Measurements from ENCODE around the gene ANLN.
"Not testable (repeated sequence)": the region's sequence is repeated elsewhere in the genome, so short reads cannot be mapped to it uniquely, and the experiment has no call there.

The ANLN gene

DNA sequence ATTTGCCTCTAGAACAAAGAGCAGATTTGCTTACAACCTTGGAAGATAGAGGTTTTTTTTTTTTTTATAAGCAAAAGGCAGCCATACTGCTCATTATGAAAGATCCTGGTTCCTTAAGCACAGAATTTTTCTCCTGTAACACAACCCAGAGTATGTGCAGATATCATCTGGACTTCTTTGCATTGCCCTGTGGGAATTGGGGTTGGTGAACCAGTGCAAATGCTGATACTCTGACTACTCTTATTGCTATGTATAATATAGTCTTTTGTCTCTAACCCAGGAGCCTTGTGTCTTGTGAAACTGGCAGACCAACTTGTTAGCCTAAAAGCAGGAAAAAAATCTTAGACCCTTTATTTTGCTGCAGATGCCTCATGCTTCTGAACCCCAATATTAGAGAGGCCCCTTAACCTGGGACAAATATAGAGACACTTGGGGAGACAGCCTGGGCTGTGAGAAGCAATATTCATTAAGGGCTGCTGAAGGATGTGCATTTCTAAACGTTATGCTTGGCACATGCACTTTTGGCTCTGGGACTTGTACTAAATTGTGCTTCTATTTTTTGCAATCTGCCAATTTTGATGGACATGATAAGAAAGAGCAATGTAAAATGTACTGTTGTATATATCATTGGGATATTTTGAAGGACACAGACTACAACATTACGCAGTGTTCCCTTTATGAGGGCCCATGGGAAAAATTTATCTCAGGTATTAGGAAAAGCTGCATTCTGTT lies 78.9 kb downstream of the ANLN start:
- DNase-seq (ENCODE audit: low read depth), result no peak

DNA sequence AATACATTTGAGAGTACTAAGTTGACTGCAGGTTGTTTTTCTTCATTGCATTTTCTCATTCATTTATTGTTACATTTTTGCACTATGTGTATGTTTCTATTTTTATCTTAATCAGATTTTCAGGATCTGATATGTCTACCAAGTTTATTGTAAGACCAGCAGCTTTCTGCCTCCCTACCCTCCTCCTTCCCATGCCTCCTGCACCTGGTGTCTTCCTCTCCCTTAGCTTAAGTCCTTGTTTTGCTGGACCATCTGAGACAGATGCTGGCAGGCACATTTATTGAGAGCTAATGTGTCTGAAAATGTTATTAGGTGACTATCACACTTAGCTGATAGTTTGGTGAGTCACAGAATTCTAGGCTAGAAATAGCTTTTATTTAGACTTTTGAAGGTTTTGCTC lies 79.6 kb downstream of the ANLN start:
- no peak for DNase-seq (ENCODE audit: low read depth)

DNA sequence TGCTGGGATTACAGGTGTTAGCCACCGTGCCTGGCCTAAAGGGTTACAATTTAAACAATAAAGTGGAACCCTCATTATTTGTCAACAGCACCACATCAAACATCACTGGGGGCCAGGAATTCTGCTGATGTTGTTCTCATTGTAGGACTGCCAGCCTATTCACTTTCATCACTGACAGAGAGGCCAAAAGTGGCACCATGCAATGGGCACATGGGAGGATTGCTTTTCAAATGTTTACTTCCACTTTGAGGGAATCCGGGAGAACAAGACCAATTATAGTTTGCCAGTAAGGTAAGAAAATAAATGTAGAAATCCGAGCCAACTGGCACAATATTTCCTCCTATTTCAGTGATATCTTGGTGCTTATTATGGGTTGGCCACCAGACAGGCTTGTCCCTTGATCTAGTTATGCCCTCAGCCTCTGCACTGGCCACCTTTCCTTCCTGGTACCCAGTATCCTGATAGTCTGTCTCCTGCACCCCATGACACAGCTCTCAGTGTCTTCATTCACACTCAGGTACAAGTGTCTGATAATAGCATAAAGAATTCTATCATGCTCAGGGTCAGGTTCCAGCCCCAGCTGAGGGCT lies 82.6 kb downstream of the ANLN start:
- no peak for DNase-seq (ENCODE audit: low read depth)

DNA sequence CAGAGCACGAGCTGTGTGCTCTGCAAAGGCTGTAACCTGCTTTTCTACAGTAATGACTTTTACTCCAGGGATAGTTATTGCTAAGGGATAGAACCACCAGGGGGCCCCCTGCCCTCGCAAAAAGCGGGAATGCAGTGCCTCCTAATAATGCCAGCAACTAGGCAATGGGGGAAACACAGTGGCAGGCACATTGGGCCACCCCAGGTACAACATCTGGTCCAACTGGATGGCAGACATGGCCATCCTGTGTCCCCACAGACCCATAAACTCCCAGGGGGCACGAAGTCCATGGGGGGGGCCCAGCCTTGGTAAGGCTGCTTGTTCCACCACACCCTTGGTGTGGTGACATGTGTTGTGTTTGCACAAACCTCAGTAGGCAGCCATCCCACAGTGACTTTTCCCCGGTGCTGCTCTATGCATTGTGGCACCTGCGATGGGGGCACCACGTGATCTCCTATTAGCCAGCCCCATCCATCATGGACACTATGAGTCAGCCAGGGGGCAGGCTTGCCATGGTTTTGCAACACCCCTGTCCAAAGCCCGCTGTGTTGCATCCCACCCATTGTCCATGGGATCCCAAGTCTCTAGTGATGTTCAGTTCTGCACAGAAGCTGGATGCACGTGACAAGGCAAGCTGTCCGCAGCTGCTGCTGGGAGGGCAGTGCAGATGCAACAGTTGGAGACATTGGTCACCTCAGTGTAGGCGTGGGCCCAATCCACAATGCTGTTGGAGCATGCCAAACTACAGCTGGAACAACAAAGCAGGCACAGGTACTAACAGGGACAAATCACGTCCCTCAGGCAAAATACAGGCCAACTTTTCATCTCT lies 84.0 kb downstream of the ANLN start:
- no peak for DNase-seq (ENCODE audit: low read depth)

DNA sequence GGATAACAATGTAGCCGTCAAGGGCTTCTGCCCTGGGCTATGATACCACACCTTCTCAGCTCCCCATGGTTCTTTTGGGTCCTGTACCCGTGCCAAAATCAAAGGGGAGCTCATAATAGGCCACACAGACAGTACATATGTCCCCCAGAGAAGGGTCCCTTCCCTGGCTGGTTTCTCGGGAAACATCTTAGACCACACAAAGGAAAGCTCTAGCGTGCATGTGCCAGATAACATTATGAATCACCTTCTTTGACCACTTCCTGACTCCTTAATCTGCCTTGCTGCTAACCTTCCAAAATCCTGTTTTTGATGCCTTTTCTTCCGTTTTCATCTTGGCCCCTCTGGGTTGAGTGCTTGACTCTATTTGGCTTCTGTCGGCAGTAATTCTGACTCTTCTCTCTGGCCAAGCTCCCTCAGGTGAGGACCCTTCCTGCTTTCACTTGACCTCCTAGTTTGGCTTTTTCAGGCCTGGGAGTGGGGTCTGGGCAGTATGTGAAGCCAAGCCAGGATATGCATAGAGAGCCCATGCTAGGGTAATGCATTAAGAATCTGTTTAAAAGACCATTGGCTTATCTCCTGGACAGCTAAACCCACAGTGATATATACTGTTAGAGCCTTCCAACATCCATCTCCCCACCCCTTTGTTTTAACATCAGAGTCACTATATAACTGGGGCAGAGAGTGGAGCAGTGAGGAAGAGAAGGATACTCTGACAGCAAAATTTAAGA lies 84.8 kb downstream of the ANLN start:
- peak; percentile 47 for DNase-seq (ENCODE audit: low read depth)

DNA sequence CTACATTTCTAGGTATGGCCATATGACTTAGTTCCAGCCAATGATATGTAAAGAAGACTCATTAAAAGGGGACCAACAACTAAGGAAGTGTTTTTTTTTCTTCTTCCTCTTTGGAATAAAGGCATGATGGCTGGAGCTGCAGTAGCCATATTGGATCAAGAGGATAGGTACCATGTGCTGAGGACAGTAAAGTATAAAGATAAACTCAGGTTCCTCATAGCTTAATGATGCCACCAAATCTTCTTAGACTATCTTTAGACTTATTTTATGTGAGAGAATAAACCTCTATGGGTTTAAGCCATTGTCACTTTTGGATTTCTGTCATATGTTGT lies 85.3 kb downstream of the ANLN start:
- DNase-seq (ENCODE audit: low read depth), result no peak

DNA sequence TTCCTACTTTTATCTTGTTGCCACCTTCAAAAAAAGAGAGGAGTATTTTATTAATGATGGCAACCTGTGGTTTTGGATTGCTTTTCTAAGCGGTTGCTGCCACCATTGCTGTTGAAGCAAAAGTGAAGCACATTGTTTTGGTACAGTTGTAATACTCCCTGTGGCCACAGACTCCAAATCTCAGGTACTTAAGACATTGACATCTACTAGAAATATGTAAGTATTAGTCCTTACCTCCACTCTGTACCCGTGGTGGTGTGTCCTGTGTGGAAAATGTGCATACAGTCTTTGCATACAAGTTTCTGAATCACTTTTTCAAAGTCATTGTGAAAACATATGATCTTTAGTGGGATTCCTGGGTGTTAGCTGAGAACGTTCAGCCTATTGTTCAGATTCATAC lies 85.7 kb downstream of the ANLN start:
- no peak for DNase-seq (ENCODE audit: low read depth)

DNA sequence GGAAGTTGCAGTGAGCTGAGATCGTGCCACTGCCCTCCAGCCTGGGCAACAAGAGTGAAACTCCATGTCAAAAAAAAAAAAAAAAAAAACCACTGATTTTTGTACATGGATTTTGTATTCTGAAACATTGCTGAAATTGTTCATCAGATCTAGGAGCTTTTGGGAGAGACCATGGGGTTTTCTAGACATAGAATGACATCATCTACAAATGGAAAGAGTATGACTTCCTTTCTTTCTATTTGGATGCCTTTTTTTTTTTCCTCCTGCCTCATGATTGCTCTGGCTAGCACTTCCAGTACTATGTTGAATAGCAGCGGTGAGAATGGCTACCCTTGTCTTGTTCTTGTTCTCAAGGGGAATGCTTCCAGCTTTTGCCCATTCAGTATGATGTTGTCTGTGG lies 89.1 kb downstream of the ANLN start:
- DNase-seq (ENCODE audit: low read depth), result no peak

DNA sequence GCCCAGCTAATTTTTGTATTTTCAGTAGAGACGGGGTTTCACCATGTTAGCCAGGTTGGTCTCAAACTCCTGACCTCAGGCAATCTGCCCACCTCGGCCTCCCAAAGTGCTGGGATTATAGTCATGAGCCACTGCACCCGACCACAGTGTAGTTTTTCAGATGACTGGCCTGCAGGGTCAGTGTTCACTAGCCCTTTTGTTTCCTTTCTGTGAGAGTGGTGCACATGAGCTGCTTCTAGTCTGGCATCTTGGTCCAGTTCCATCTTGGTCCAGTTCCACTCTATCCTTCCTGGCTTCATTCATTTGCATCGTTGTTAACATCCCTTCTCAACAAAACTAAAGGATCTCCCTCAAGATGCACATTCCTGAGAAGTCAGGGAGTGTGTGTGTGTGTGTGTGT lies 94.2 kb downstream of the ANLN start:
- not testable (repeated sequence) for DNase-seq (ENCODE audit: low read depth)

DNA sequence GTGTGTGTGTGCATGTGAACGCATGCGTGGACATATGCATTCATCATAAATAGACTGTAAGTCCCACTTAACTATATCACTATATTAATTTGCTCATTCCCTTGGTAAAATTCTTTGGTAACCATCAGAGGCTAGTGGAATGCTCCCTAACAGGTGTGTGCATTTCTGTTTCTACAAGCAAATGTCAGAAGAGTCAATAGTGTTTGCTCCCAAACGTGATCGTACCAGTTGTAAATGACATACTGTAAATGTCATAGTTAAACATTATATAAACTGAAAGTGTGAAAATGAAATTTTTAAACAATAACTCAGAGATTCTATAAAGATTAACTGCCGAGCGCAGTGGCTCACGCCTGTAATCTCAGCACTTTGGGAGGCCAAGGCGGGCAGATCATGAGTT lies 94.6 kb downstream of the ANLN start:
- DNase-seq (ENCODE audit: low read depth), result no peak

DNA sequence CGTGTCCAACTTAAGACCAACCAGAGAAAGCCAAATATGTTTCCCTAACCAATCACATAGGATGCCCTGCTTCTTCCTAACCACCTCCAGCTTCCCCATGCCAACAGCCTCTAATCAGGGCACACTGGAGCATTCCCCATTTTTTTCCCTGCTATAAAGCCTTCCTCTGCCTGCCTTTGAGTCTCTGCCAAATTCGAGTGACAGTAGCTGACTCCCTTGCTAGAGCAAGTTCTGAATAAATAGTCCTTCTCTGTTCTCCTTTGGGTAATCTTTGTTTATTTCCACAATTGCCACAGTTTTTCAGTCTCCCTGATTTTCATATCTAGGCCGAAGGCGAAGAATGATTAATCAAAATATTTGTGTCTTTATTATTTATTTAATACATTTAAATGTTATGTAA lies 96.7 kb downstream of the ANLN start:
- DNase-seq (ENCODE audit: low read depth), result no peak

DNA sequence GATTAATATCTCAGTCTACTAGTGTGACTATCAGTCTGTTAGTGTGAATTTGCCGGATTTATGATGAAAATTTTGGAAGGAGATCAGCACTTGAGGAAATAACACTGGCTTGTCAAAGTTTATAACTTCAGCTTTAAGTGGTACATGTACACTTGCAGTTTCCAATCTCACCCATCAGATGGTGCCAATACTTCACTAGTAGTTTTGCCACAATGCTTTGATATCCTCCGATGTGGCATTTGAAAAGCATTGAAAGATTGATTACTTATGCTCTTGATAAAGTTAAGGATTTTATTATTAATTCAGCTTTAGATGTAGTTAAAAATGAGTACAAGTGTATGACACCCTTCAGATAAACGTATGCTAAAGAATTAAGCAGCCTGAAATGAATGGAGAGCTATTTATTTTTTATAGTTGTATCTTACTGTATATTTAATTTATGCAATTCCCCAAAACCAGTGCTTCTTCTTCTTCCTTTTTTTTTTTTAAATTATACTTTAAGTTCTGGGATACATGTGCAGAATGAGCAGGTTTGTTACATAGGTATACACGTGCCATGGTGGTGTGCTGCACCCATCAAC lies 98.2 kb downstream of the ANLN start:
- peak; percentile 68 for DNase-seq (ENCODE audit: low read depth)

DNA sequence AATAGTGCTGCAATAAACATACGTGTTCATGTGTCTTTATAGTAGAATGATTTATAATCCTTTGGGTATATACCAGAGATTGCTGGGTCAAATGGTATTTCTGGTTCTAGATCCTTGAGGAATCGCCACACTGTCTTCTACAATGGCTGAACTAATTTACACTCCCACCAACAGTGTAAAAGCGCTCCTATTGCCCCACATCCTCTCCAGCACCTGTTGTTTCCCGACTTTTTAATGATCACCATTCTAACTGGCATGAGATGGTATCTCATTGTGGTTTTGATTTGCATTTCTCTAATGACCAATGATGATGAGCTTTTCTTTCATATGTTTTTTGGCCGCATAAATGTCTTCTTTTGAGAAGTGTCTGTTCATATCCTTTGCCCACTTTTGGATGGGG lies 99.0 kb downstream of the ANLN start:
- DNase-seq (ENCODE audit: low read depth), result not testable (repeated sequence)

DNA sequence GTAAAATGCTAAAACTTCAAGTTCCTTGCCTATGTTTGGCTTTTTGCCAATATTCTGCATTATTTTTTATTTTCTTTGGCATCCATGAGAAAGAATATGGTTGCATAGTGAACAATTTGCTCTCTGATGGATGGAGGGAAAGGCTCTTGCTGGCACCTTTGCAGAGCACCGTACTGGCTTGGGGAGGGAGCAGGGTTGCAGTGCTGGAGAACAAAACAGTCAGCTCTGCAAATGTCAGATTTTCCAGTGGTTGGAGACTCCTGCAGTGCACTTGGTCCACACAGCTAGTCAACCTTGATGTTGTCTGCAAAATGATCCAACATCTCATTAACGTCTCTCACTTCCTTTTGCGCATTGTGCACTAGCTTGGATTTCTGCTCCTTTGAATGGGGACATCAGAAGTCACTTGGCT lies 100.8 kb downstream of the ANLN start:
- DNase-seq (ENCODE audit: low read depth), result no peak

DNA sequence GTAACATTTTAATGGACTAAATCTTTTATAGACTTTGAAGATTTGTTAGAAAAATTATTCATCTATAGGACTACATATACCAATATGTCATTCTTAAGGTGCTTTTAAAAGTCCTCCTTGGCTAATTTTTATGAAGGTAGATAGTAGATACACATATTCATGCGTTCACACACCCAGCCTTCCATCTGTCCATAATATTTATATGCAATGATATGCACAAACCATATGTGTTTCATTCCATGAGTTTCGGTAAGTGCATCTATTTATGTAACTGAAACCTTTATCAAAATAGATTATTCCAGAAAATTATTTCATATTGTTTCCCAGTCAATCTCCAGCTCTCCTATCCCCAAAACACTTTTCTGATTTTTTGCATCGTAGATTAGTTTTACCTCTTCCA lies 101.7 kb downstream of the ANLN start:
- no peak for DNase-seq (ENCODE audit: low read depth)

DNA sequence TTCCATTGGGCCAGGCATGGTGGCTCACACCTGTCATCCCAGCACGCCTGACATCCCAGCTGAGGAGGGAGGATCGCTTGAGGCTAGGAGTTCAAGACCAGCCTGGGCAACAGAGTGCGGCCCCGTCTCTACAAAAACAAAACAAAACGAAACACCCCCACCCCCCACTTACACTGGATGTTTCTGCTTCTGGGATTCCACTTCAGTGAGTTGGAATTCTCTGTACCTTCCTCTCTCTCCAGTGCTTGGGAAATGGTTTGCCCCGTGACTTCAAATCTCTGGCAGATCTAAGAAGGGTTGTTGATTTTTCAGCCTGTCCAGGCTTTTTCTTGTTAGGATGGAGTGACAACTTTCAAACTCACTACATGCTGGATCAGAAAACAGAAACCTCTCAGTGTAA lies 106.9 kb downstream of the ANLN start:
- no peak for DNase-seq (ENCODE audit: low read depth)

DNA sequence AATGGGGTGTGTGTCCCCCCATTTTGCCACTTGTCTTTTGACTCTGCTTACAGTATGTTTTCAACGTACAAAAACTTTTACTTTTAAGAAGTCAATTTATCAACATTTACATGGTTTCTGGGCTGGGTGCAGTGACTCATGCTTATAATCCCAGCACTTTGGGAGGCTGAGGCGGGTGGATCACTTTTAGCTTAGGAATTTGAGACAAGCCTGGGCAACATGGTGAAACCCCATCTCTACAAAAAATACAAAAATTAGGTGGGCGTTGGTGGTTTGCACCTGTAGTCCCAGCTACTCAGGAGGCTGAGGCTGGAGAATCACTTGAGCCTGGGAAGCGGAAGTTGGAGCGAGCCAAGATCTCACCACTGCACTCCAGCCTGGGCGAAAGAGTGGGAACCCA lies 107.5 kb downstream of the ANLN start:
- peak; percentile 33 for DNase-seq (ENCODE audit: low read depth)

DNA sequence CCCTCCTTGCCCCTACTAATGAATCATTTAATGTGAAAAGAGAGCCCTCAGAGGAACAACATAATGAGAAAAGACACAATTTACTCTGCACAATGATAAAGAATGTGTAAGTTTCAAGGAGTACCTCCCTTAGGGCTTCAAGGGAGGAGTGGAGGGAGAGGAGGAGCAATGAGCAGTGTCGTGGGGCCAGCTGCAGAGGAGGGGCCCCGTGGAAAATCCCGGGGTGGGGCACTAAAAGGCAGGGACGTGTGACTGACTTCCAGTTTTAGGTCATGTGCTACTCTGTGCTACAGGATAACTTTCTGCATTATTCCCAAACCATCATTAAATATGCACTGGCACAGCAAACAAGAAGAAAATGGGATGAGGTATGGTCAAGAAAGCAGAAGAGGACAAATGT lies 108.1 kb downstream of the ANLN start:
- DNase-seq (ENCODE audit: low read depth), result no peak
